SH-SY5Y (cell line): ENCODE results near the gene COL5A2.

ENCODE experiments used
- GATA2 ChIP-seq: IDR thresholded peaks from 2 replicates; pipeline ENCODE4 v1.6.1; 2011; ENCODE audit warnings: mild to moderate bottlenecking, low read depth, low read length
- GATA3 ChIP-seq: IDR thresholded peaks from 2 replicates; pipeline ENCODE4 v1.6.1; 2011; ENCODE audit warnings: low read depth, mild to moderate bottlenecking, low read length, moderate library complexity

- no peak for TF ChIP-seq GATA3
- TF ChIP-seq GATA2: no peak
Observed at GRCh38 chr2:189002079-189002478, 177.5 kb downstream of the COL5A2 start.
